ENCODE measurements around the gene NOP10.

DNA sequence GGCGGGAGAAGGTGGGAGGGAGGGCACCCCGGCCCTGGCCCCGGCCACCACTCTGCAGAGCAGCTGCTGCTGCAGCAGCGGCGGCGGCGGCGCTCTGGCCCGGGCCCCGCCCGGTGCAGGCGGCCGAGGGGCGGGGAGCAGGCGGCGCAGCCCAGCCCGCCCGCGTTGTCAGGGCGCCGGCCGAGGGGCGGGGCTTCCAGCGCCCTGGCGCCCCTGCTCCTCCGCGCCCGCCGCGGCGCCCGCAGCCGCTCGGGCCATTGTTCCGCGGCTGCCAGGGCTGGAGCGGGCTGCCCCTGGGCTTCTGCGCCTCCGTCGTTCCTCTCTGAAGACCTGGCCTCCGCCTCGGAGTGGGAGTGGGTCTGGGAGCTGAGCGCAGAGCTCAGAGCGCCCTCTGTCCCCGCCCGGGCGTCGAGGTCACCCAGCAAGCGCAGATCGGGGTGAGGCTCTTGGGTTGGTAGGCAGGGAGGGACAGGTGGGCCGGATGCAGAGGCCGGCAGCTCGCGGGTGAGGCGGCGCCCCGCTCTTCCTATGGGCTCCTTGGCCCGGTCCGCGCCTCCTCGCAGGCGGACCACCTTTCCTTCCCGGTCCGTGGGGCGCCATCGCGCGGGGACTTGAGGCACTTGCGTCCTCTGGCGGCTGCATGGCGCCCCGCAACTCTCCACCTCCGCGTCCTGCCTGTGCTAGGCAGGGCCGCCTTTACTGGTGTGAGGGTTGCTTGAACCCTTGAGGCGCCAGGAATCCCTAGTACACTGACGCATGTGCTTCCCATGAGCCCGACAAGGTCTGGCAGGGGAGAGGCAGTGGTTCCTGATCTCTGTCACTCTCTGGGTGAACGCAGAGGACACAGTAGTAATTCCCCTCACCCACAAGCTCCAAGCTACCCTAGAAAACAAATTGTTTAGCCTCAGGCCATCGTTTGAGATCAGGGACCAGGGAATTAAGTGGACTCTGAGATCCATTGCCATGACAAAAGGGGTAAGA, 24.5 kb upstream of the NOP10 start, which contains the start of gene LPCAT4:
- TF ChIP-seq CTCF (IDR thresholded peaks at IDR 0.05) (peak; percentile 93 to 97 (median 95)), POLR2A (IDR thresholded peaks at IDR 0.05) (peak in 1 of 2 donors; percentile 69)

All from uterus (tissue), 2 donors.